Breast epithelium (tissue), 4 donors: ENCODE measurements around the gene MPPED2. TPM values are rescaled to one million over a fixed set of nuclear protein-coding genes. Genes with fewer than 3 reads are reported as not detected.

Source experiments
- DNase-seq, 2 donors: peaks; one replicate each; pipeline ENCODE4 v3.0.0-alpha.2; 2019; ENCODE audit warnings: low spot score in 2 of 2
- H3K27ac ChIP-seq, 2 donors: fragments of 200-600 bp; sonication (generic) in 1 of 2; one replicate each; pipeline ENCODE4 v1.5.1; 2016 to 2019; ENCODE audit warnings: mild to moderate bottlenecking in 1 of 2
- H3K27me3 ChIP-seq, 2 donors: fragments of 200-600 bp; sonication (generic) in 1 of 2; one replicate each; pipeline versions ENCODE4 v1.5.1 to v1.6.0; 2017 to 2019; ENCODE audit warnings: control low read depth in 1 of 2, mild to moderate bottlenecking in 1 of 2
- H3K36me3 ChIP-seq: fragments of 200-600 bp; one replicate; pipeline ENCODE4 v1.5.1; 2019
- H3K4me1 ChIP-seq, 2 donors: fragments of 200-600 bp; sonication (generic); one replicate each; pipeline ENCODE4 v1.5.1; 2016 to 2019; ENCODE audit warnings: control low read depth in 1 of 2
- H3K4me3 ChIP-seq, 3 donors: fragments of 200-600 bp; sonication (generic); 1 replicate in 2 of 3; 2 replicates in 1 of 3; pipeline ENCODE4 v1.5.1; 2016 to 2019; ENCODE audit warnings: mild to moderate bottlenecking in 3 of 3, moderate library complexity in 2 of 3
- H3K9me3 ChIP-seq, 2 donors: fragments of 200-600 bp; sonication (generic) in 1 of 2; one replicate each; pipeline ENCODE4 v1.5.1; 2016 to 2019; ENCODE audit warnings: control low read depth in 1 of 2
- POLR2A ChIP-seq: fragments of 450-650 bp; IDR thresholded peaks from one replicate; pipeline ENCODE4 v1.6.1; 2016; ENCODE audit warnings: antibody characterized with exemption, mild to moderate bottlenecking, moderate library complexity
- POLR2AphosphoS5 ChIP-seq, 3 donors: sonication (generic); formaldehyde crosslinking; IDR thresholded peaks; one replicate each; pipeline ENCODE4 v1.6.1; 2017; ENCODE audit warnings: antibody characterized with exemption in 3 of 3
- intact Hi-C: fragments of 100-400 bp; cut with DNase I; formaldehyde crosslinking; loops from one replicate; pipeline ENCODE4 v1.15.1; 2023; ENCODE audit warnings: low total_unique reads
- total RNA-seq, 3 donors: library from RNA; depleted of rRNA; stranded (reverse); fragments of >200 nt; gene quantifications; one replicate each; pipeline ENCODE4 v1.1.0, GENCODE V29; 2016
- TF ChIP-seq, protein P1 (sequence below), 3 donors: fragments of 450-650 bp; IDR thresholded peaks; one replicate each; pipeline ENCODE4 v1.5.1; 2016 to 2017; ENCODE audit warnings: antibody characterized with exemption in 3 of 3, mild to moderate bottlenecking in 3 of 3, moderate library complexity in 3 of 3

MPPED2 gene
- total RNA-seq, 3 donors from 2014 or later: 8.5 to 22.7 (median 9.8) TPM

DNA sequence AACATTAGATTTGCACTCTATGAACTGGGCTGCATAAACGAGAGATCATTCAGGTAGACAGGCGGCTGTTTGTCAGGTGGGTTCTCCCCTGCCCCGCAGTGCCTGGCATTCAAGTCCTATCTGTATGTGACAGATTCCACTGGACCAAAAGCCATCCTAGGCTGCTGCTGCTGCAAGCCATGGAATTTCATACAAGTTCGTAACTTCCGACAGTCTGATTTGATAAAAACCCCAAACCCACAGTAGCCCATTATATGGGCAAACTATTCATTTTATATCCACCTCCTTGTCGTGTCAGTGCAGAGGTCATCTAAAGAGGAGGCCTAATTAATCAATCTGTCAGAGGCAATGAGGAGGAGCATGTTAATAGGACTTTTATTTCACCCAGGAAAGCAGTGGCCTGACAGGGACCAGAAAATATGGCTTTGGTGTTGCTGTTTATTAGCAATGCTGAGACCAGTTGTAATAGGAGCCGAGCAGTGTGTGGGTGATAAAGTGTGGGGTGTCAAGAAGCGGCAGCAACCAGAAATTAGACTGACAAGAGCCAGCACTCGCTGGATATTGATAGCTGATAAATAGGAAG is 139.0 kb downstream of the MPPED2 start:
- H3K36me3 ChIP-seq: no peaks in the 10 kb centered on the region
- no peak overlapping the region for H3K27ac ChIP-seq
- no peaks in the 10 kb centered on the region for H3K9me3 ChIP-seq
- H3K4me3 ChIP-seq: no peak overlapping the region
- TF ChIP-seq, protein P1, sequence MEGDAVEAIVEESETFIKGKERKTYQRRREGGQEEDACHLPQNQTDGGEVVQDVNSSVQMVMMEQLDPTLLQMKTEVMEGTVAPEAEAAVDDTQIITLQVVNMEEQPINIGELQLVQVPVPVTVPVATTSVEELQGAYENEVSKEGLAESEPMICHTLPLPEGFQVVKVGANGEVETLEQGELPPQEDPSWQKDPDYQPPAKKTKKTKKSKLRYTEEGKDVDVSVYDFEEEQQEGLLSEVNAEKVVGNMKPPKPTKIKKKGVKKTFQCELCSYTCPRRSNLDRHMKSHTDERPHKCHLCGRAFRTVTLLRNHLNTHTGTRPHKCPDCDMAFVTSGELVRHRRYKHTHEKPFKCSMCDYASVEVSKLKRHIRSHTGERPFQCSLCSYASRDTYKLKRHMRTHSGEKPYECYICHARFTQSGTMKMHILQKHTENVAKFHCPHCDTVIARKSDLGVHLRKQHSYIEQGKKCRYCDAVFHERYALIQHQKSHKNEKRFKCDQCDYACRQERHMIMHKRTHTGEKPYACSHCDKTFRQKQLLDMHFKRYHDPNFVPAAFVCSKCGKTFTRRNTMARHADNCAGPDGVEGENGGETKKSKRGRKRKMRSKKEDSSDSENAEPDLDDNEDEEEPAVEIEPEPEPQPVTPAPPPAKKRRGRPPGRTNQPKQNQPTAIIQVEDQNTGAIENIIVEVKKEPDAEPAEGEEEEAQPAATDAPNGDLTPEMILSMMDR (IDR thresholded peaks at IDR 0.05): no peak
- TF ChIP-seq POLR2AphosphoS5 (IDR thresholded peaks at IDR 0.05) (no peak), POLR2A (no peak)
- no peaks in the 10 kb centered on the region for H3K4me1 ChIP-seq
- DNase-seq: no peak
- no peaks in the 10 kb centered on the region for H3K27me3 ChIP-seq
- intact Hi-C loops: no loop called here

DNA sequence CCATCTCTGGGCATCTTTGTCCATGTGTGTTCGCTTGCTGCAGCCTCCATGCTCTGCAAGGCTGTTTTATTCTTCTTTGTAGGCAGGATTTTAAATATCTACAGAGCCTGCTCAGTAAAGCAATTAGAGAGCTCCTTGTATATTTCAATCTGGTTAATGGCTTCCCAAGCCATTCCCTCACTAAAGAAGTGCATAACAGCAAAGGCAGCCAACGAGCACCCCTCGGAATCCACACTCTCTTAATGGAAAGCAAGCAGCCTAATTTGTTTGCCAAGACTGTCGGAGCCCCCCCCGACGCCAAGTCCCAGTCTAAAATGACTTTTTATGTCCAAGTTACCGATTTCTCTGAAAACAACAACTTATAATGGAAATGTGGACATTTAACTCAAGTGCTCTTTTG is 139.6 kb downstream of the MPPED2 start:
- Histone ChIP-seq H3K27ac (no peak overlapping the region), H3K36me3 (no peaks in the 10 kb centered on the region), H3K4me1 (no peaks in the 10 kb centered on the region), H3K4me3 (no peak overlapping the region), H3K9me3 (no peaks in the 10 kb centered on the region), H3K27me3 (no peaks in the 10 kb centered on the region)
- DNase-seq: no peak
- intact Hi-C loops: no loop called here
- TF ChIP-seq POLR2AphosphoS5 (IDR thresholded peaks at IDR 0.05): no peak
- TF ChIP-seq POLR2A: no peak
- TF ChIP-seq, protein P1 (IDR thresholded peaks at IDR 0.05): no peak

DNA sequence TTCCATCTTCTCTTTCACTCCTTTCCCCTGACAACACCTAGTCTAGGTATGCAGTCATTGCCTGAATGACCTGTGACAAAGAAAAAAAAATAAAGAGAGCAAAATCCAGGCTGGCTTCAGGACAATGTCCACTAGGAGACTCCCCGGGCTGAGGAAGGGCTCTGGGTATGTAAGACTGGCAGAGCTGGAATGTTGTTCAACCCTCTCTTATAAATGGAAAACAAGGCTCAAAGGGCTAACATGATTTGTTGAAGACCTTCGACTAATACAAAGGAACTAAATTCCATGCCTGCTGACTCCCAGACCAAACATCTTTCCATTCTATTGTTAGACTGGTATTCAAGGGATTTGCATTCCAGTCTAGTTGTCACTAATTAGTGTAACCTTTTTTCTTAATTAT is 141.1 kb downstream of the MPPED2 start:
- no peaks in the 10 kb centered on the region for H3K9me3 ChIP-seq
- H3K4me1 ChIP-seq: no peaks in the 10 kb centered on the region
- no peak overlapping the region for H3K27ac ChIP-seq
- no peak for TF ChIP-seq POLR2AphosphoS5 (IDR thresholded peaks at IDR 0.05)
- TF ChIP-seq, protein P1 (IDR thresholded peaks at IDR 0.05): no peak
- intact Hi-C loops: no loop called here
- H3K4me3 ChIP-seq: no peak overlapping the region
- no peaks in the 10 kb centered on the region for H3K27me3 ChIP-seq
- no peaks in the 10 kb centered on the region for H3K36me3 ChIP-seq
- DNase-seq: no peak

DNA sequence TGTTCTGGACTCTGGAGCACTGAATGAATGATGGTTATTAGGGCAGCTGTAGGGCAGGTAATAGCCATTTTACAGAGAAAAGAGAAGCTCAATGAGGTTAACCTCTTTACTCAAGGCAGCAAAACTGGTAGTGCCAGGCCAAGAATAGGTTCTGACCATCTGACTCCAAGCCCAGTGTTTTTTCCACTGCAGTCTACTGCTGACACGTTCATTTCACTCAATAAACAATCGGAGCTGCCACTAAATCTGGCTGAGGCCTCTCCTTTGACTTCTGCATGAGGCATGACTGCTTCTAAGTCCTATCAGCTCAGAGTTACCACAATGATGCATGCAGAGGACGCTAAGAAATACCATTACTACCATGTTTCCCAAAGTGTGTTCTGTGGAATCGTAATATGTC is 145.6 kb downstream of the MPPED2 start:
- no peaks in the 10 kb centered on the region for H3K27me3 ChIP-seq
- no peak overlapping the region for H3K27ac ChIP-seq
- TF ChIP-seq, protein P1 (IDR thresholded peaks at IDR 0.05): no peak
- TF ChIP-seq POLR2AphosphoS5 (IDR thresholded peaks at IDR 0.05) (no peak), POLR2A (no peak)
- H3K4me3 ChIP-seq: no peak overlapping the region
- H3K9me3 ChIP-seq: no peaks in the 10 kb centered on the region
- DNase-seq: no peak
- H3K4me1 ChIP-seq: no peaks in the 10 kb centered on the region
- no peaks in the 10 kb centered on the region for H3K36me3 ChIP-seq
- intact Hi-C loops: no loop called here

DNA sequence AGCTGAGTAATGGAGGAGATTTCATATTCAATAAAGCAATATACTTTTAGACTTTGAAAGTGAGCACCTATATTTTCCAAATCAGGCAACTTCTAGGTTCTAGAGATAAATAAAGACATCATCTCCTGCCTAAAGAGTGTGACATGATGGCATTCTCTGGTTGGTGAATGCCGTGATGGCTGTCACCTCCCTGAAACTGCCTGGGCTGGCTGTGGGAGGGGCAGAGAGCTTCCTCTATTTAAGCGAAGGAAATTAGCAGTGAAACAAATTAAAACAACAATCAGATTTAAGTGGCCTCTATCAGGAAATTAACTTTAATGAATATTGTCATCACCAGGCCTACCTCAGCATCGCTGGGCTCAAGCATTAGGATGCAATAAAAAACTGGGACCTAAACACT is 149.4 kb downstream of the MPPED2 start:
- intact Hi-C loops: no loop called here
- Histone ChIP-seq H3K27ac (no peak overlapping the region), H3K4me1 (no peaks in the 10 kb centered on the region)

More for the DNA sequence above, 149.4 kb downstream of the MPPED2 start:
- no peak for TF ChIP-seq POLR2A
- TF ChIP-seq POLR2AphosphoS5 (IDR thresholded peaks at IDR 0.05): no peak
- TF ChIP-seq, protein P1 (IDR thresholded peaks at IDR 0.05): no peak
- Histone ChIP-seq H3K4me3 (no peak overlapping the region), H3K9me3 (no peaks in the 10 kb centered on the region), H3K36me3 (no peaks in the 10 kb centered on the region), H3K27me3 (no peaks in the 10 kb centered on the region)
- no peak for DNase-seq
